Ammon's horn (tissue), 1 donor: ENCODE data around the gene CYFIP1.

Source experiments
- DNase-seq: peaks from one replicate; pipeline ENCODE4 v3.0.0-alpha.2; 2016; ENCODE audit warnings: low spot score

Gene CYFIP1

DNA sequence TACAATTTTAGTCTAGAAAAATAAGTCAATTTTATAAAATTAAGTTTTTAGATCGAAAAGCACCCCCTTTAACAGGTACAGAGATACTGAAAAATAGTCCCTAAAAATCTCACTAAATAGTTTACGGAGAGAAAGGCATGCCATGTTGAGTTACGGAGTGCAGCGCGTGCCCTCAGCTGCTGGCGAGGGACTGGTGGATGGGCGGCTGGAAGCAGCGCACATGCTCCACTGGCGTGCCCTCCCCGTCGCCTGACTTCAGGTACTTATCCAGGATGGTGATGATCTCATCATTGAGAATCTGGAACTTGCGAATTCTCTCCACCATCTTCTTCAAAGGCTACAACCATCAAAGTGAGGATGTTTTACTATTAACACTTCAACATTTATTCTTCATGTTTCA, 110.3 kb downstream of the CYFIP1 start:
- no peak for DNase-seq

DNA sequence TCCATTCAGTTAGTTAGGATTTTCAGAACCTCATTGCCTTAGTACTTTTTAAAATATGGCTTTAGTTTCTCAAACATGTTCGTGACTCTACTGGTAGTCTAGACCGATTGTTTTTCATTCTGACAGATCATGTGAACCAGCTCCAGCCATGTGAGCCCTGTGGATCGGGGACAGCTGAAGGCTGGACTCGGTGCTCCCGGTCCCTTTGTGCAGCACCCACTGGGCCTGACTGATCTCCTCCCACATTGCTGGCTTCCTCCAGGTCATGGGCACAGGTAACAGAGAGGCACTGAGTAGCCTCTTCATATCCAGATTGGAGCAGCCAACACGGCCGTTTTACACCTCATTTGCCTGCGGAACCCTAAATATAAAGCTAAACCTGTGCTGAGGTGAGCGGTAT, 111.2 kb downstream of the CYFIP1 start:
- no peak for DNase-seq

- DNase-seq: no peak
Measured at GRCh38 chr15:22868495-22868894, 111.7 kb downstream of the CYFIP1 start.

DNA sequence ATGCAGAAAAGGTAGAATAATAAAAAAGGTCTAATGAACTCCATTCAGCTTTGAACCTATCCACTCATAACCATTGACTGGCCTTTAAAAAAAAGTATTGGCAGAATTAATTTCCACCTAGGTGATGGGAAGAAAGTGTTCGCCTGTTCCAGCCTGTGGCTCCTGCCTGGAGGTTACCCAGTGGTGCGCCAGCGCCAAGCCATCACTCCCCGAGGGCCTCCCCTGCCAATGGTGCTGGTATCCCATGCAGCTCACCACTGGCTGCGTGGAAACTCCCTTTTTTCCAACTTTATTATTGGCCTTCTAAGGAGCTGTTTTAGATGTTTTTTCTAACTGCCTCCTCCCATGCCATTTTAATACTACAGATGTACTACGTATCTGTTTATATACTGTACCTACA, 112.3 kb downstream of the CYFIP1 start:
- DNase-seq: no peak

GRCh38 chr15:22866079-22866478, 114.1 kb downstream of the CYFIP1 start:
- no peak for DNase-seq

DNA sequence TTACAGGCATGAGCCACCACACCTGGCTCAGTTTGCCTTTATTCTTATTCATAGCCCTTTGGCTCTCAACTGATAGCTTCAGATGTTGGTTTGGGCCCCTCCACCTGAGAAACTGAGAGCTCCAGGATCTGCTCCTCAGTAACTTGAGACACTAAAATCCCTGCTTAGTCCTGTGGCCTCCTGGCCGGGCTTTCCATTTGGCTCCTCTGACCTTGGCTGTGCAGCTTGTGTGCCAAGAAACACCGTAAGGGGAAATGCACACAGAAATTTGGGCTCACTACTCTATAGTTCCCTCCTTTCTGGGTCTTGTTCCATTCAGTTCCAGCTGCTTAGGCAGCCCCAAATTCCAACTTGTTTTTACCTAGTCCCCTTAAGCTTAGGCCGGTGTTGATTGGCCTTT, 116.8 kb downstream of the CYFIP1 start:
- DNase-seq: no peak

DNA sequence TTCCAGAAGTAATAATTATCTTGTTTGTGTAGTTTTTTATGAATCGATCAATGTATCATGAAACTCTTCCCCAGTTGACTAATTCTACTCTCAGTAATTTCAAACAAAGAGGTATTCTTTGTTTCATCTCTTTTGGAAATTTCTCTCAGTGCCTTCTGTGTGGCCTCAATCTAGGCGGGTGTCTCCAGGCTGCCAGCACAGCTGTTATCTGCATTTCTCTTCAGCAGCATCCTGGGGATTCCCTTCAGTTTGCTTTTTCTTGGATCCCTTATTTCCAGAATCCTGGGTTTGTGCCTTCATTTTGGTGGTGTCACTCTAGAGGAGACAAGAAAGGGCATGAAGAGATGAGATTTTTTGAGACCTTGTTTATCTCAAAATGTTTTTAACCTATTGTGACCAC, 119.0 kb downstream of the CYFIP1 start:
- DNase-seq: no peak

- DNase-seq: no peak
Measured at GRCh38 chr15:22856659-22857058, 123.5 kb downstream of the CYFIP1 start.

- no peak for DNase-seq
Measured at GRCh38 chr15:22855791-22856190, 124.4 kb downstream of the CYFIP1 start.

DNA sequence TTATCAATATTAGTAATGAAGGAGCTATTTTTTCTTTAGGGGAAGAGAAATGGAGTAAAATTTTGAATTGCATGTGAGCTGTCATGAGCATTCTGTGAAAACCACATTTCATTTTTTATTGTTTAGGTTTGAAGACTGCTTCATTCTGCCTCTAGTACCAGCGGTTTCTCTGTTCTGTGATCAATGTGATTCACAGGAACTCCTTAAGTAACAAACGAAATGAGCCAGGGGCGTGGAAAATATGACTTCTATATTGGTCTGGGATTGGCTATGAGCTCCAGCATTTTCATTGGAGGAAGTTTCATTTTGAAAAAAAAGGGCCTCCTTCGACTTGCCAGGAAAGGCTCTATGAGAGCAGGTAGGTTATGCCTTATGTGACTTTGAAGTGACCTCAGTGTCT, 128.7 kb downstream of the CYFIP1 start:
- no peak for DNase-seq

DNA sequence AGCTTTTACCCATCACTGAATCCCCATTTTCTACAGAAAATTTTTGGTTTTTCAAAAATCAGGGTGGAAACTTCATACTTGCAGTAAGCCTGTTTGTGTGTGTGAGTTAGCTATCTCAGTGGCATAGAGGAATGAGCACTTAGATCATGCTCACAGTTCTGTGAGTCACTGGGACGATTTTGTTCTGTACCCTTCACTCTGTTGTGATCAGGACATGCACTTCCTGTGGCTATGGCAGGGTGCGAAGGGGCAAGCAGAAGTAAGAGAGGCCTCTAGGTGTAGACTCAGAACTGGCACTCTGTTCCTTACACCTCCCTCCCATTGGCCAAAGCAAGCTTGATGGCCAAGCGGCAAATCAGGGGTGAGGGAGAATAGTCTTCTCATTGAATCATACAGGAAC, 130.1 kb downstream of the CYFIP1 start:
- DNase-seq: no peak

- DNase-seq: no peak
Measured at GRCh38 chr15:22846073-22846472, 134.1 kb downstream of the CYFIP1 start.

DNA sequence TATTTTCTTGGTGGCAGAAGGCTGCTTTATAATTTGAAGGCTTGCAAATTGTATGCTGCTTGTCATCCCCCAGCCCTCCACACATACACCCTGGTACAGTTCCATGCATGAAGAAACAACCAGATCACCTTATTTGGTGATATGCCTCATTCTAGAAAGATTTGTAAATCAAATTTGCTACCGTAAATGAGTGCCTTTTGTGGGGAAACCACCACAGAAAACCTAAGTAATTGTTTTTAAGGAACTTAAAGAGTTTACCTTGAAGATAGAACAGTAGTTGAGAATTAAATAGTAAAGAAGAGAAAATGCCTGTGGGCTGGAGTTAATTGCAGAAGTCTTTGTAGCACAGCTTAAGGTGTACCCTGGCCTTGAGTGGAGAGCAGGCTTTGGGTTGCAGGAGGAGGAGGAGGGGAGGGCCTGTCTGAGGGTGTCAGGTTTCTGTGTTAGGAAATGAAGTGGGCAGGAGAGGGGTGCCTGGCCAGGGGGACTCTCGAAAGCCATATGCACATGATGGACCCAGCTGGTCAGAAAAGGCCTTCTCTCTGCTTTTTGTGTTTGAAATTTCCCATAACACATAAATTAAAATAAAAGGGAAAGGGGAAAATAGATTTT, 134.8 kb downstream of the CYFIP1 start:
- DNase-seq: no peak

GRCh38 chr15:22844421-22845288, 135.5 kb downstream of the CYFIP1 start:
- DNase-seq: no peak

DNA sequence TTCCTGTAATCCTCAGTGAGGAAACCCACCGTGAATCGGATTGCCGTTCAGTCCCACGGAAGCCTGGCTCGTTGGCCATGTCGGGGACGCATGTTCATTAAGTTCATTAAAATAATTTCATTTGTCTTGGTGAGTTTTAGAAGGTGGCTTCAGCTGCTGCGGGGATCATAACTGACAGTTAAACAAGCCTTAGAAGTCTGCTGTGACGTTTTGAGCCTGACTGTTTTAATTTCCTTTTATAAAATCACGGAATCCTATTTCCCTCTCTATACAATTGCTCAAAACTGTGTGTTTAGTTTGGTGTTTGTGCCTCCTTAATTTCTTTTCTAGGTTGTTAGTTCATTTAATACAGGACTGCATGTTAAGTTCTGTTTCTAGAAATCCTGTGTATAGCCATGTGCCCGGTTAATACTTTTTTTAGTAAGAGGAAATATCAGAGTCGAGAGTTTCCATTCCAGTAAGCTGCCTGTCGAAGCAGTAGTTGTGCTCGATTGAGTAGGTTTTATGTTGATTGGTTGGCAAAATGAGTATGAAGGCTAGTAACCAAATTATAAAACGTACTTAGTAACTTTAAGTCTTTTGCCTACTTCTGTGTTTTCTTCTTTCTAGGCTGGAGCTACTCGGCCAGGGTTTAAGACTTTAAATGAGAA, 141.0 kb downstream of the CYFIP1 start:
- DNase-seq: no peak

DNA sequence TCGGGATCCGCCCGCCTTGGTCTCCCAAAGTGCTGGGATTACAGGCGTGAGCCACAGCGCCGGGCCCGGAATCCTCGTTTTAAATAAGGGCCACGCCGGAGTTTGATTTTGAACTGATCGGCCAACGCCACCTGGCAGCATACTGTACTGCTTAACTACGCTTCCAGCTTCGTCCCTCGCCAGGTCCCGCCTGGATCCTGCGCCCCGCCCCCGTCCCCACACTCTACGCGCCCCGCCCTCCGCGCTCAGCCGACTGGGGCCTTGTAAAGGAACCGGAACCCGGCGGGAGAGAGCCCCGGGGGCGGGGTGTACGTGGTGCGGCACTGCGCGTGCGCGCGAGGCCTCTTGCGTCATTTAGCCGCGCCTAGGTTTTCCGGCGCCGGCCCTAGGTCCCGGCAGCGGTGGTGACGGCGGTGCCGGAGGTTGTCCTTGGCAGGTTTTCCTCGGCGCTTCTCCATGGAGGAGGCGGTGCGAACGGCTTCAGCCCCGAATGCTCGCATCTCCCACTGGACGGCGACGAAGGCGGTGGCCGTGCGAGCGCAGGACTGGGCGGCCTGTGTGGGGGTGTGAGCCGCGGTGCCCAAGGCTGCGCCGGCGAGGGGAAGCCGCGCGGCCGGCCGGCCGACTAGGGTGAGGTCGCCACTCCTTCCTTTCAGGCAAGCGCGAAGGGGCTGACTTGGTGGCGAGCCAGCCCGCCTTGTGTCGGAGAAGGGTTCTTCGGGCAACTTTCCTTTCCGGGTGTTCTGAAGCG, 141.7 kb downstream of the CYFIP1 start, which contains the start of gene NIPA2:
Gene NIPA2 (plus strand): TSS at position 375 of the 751 bp plus-strand sequence. CDS start 13,066 bp downstream, outside the sequence.
- DNase-seq: peak; percentile 97

- DNase-seq: no peak
Measured at GRCh38 chr15:22831473-22831872, 148.7 kb downstream of the CYFIP1 start.

DNA sequence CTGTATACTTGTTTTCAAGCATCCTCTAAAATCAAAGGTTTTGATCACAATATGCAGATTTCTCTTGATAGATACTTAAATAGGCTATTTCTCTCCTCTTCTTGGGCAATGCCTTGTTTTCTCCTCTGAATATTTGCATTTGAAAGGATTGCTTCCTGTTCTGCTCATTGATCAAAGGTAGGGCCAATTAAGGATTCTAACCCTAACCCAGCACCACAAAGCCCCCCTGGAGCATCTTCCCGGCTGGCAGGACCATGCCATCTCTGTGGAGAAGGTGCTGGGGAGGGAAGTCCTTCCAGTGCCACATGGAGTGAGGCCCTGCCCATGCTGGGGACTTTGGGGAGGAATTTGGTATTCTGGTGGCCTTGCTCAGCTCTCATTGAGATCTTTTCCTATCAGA, 153.0 kb downstream of the CYFIP1 start:
- DNase-seq: no peak

- no peak for DNase-seq
Measured at GRCh38 chr15:22823495-22824128, 156.6 kb downstream of the CYFIP1 start.

- no peak for DNase-seq
Measured at GRCh38 chr15:22819651-22820050, 160.5 kb downstream of the CYFIP1 start.
